Tibial nerve (tissue), 4 donors: ENCODE data around the gene CAPN12. TPM values are rescaled to one million over a fixed set of nuclear protein-coding genes. Genes with fewer than 3 reads are reported as not detected.
"Not testable (repeated sequence)": the region's sequence is repeated elsewhere in the genome, so short reads cannot be mapped to it uniquely, and the experiment has no call there.

Experiments
- DNase-seq, 2 donors: peaks; one replicate each; pipeline ENCODE4 v3.0.0-alpha.2; 2019; ENCODE audit warnings: low spot score in 2 of 2
- H3K27ac ChIP-seq, 4 donors: fragments of 200-600 bp; sonication (generic) in 3 of 4; one replicate each; pipeline ENCODE4 v1.5.1; 2017 to 2019; ENCODE audit warnings: mild to moderate bottlenecking in 1 of 4
- H3K27me3 ChIP-seq, 2 donors: fragments of 200-600 bp; sonication (generic) in 1 of 2; one replicate each; pipeline versions ENCODE4 v1.5.1 to v1.6.0; 2017 to 2019
- H3K36me3 ChIP-seq, 3 donors: fragments of 200-600 bp; sonication (generic); one replicate each; pipeline ENCODE4 v1.5.1; 2018 to 2019
- H3K4me1 ChIP-seq, 4 donors: fragments of 200-600 bp; sonication (generic) in 3 of 4; one replicate each; pipeline ENCODE4 v1.5.1; 2017 to 2019
- H3K4me3 ChIP-seq, 4 donors: fragments of 200-600 bp; sonication (generic) in 3 of 4; one replicate each; pipeline ENCODE4 v1.5.1; 2017 to 2019; ENCODE audit warnings: mild to moderate bottlenecking in 1 of 4, moderate library complexity in 1 of 4
- H3K9me3 ChIP-seq, 4 donors: fragments of 200-600 bp; sonication (generic) in 3 of 4; one replicate each; pipeline ENCODE4 v1.5.1; 2017 to 2019
- CTCF ChIP-seq, 5 experiments: fragments of 200-600 bp in 3 of 5; fragments of 450-650 bp in 2 of 5; sonication (generic) in 3 of 5; IDR thresholded peaks; one replicate each; pipeline ENCODE4 v1.5.1; 2016 to 2019; ENCODE audit warnings: antibody characterized with exemption in 5 of 5, mild to moderate bottlenecking in 3 of 5, moderate library complexity in 2 of 5
- EP300 ChIP-seq, 2 donors: sonication (generic); formaldehyde crosslinking; IDR thresholded peaks; one replicate each; pipeline ENCODE4 v1.6.1; 2017; ENCODE audit warnings: antibody characterized with exemption in 2 of 2, mild to moderate bottlenecking in 1 of 2
- POLR2A ChIP-seq, 2 donors: fragments of 450-650 bp; IDR thresholded peaks; one replicate each; pipeline ENCODE4 v1.6.1; 2017; ENCODE audit warnings: antibody characterized with exemption in 2 of 2, mild to moderate bottlenecking in 2 of 2, moderate library complexity in 2 of 2
- WGBS, 2 donors: methylation state at CpG; one replicate each; pipeline ENCODE4 v1.1.5; 2018; 5-methylcytosine and 5-hydroxymethylcytosine counted together
- total RNA-seq, 4 donors: library from RNA; depleted of rRNA; stranded (reverse); fragments of >200 nt; gene quantifications; one replicate each; pipeline ENCODE4 v1.1.0, GENCODE V29; 2016

The CAPN12 gene
- 1 to 10 TPM; 3.5 to 5.7 (median 4.8) TPM for total RNA-seq

- DNase-seq: no peak
- no peaks in the 10 kb centered on the region for H3K27me3 ChIP-seq
- H3K4me3 ChIP-seq: no peak within 1 kb of the TSS
- H3K36me3 ChIP-seq: no peaks in the 10 kb centered on the region
- H3K9me3 ChIP-seq: no peaks in the 10 kb centered on the region
- no peak within 1 kb of the TSS for H3K27ac ChIP-seq
- 78 to 82% methylated on average over 10 of the region's 10 CpGs for WGBS, 2 donors
- peaks cover 0 to 6% (median 0%) of the 10 kb centered on the region in 4 donors for H3K4me1 ChIP-seq
- TF ChIP-seq POLR2A (IDR thresholded peaks at IDR 0.05) (no peak), CTCF (IDR thresholded peaks at IDR 0.05) (no peak), EP300 (IDR thresholded peaks at IDR 0.05) (no peak)
Observed at GRCh38 chr19:38744298-38744681, at the start of gene CAPN12. CAPN12 (minus strand) TSS chr19:38744474; CDS start chr19:38744165, 309 bp downstream.

GRCh38 chr19:38793671-38794070 is 49.4 kb upstream of the CAPN12 start:
- no peak for DNase-seq
- Histone ChIP-seq H3K9me3 (no peaks in the 10 kb centered on the region), H3K36me3 (no peaks in the 10 kb centered on the region), H3K4me1 (peaks cover 0 to 6% (median 0%) of the 10 kb centered on the region in 4 donors), H3K4me3 (no peak overlapping the region), H3K27ac (no peak overlapping the region), H3K27me3 (no peaks in the 10 kb centered on the region)
- TF ChIP-seq EP300 (IDR thresholded peaks at IDR 0.05) (no peak), CTCF (IDR thresholded peaks at IDR 0.05) (no peak), POLR2A (IDR thresholded peaks at IDR 0.05) (no peak)
- WGBS, 2 donors: 91 to 93% methylated on average over 5 of the region's 5 CpGs

GRCh38 chr19:38793177-38793576 is 48.9 kb upstream of the CAPN12 start:
- no peak for DNase-seq
- TF ChIP-seq EP300 (IDR thresholded peaks at IDR 0.05) (no peak), CTCF (IDR thresholded peaks at IDR 0.05) (no peak)
- Histone ChIP-seq H3K4me3 (no peak overlapping the region), H3K27ac (no peak overlapping the region), H3K9me3 (no peaks in the 10 kb centered on the region), H3K36me3 (no peaks in the 10 kb centered on the region), H3K4me1 (peaks cover 0 to 6% (median 0%) of the 10 kb centered on the region in 4 donors), H3K27me3 (no peaks in the 10 kb centered on the region)
- WGBS, 2 donors: 68 to 71% methylated on average over 8 of the region's 8 CpGs

- TF ChIP-seq POLR2A (IDR thresholded peaks at IDR 0.05): no peak
- TF ChIP-seq CTCF (IDR thresholded peaks at IDR 0.05): peak; percentile 9 to 74 (median 45)
- Histone ChIP-seq H3K4me3 (peak overlapping the region in 2 of 4 donors; percentile 34 to 37), H3K9me3 (no peaks in the 10 kb centered on the region), H3K36me3 (no peaks in the 10 kb centered on the region), H3K4me1 (peaks cover 0 to 6% (median 0%) of the 10 kb centered on the region in 4 donors), H3K27me3 (no peaks in the 10 kb centered on the region), H3K27ac (no peak overlapping the region)
- 15 to 25% methylated on average over 20 to 34 of the region's 71 CpGs for WGBS, 2 donors
- no peak for DNase-seq
Observed at GRCh38 chr19:38792250-38793111, 48.2 kb upstream of the CAPN12 start.

GRCh38 chr19:38791451-38792064 is 47.3 kb upstream of the CAPN12 start:
- H3K36me3 ChIP-seq, DNase-seq, H3K4me1 ChIP-seq, H3K27ac ChIP-seq, H3K9me3 ChIP-seq, H3K27me3 ChIP-seq: not testable (repeated sequence)
- no CpG with 5 or more reads among the region's 40 CpGs for whole genome bisulfite sequencing, 2 donors
- peak overlapping the region in 1 of 4 donors; percentile 32 for H3K4me3 ChIP-seq

- H3K27me3 ChIP-seq, H3K4me1 ChIP-seq, H3K9me3 ChIP-seq, H3K27ac ChIP-seq, DNase-seq, H3K36me3 ChIP-seq: not testable (repeated sequence)
- WGBS, 2 donors: 51 to 56% methylated on average over 13 to 17 of the region's 49 CpGs
- H3K4me3 ChIP-seq: peak overlapping the region in 1 of 4 donors; percentile 32
Observed at GRCh38 chr19:38790507-38791403, 46.5 kb upstream of the CAPN12 start.
